PFSK-1 (cell line): ENCODE data around the gene ASXL2.

Experiments used
- POLR2AphosphoS5 ChIP-seq: IDR thresholded peaks from 2 replicates; pipeline ENCODE4 v1.6.1; 2012; ENCODE audit warnings: low read depth, mild to moderate bottlenecking, control low read depth, low read length, moderate library complexity
- TF ChIP-seq, protein P1 (sequence below), 2 experiments: IDR thresholded peaks; 2 replicates each; pipeline versions ENCODE4 v1.6.1 to v1.8.0; 2011 to 2012; ENCODE audit warnings: low read depth in 2 of 2, low read length in 2 of 2, control low read depth in 1 of 2, inconsistent platforms in 1 of 2, mild to moderate bottlenecking in 1 of 2, moderate library complexity in 1 of 2; ENCODE audit not compliant: insufficient read depth in 1 of 2

DNA sequence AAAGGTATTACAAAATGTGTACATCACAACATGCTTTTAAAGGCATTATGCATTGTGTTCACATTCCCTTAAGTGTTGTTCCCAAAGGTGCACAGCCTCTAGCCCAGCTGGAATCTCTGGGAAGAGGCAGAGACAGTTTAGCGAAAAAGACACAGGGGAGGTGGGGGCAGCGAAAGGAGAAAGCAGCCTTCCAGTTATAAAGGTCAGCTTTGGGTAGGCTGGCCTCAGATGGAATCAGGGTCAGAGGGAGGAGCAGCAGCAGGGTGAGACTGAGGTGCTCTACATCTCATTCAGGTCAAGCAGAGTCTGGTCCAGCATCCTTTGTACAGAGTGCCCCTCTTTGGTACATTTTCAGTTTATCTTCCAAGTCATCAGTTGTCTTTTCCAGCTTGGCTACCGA, 68.6 kb downstream of the ASXL2 start:
- TF ChIP-seq POLR2AphosphoS5, result no peak
- TF ChIP-seq, protein P1, sequence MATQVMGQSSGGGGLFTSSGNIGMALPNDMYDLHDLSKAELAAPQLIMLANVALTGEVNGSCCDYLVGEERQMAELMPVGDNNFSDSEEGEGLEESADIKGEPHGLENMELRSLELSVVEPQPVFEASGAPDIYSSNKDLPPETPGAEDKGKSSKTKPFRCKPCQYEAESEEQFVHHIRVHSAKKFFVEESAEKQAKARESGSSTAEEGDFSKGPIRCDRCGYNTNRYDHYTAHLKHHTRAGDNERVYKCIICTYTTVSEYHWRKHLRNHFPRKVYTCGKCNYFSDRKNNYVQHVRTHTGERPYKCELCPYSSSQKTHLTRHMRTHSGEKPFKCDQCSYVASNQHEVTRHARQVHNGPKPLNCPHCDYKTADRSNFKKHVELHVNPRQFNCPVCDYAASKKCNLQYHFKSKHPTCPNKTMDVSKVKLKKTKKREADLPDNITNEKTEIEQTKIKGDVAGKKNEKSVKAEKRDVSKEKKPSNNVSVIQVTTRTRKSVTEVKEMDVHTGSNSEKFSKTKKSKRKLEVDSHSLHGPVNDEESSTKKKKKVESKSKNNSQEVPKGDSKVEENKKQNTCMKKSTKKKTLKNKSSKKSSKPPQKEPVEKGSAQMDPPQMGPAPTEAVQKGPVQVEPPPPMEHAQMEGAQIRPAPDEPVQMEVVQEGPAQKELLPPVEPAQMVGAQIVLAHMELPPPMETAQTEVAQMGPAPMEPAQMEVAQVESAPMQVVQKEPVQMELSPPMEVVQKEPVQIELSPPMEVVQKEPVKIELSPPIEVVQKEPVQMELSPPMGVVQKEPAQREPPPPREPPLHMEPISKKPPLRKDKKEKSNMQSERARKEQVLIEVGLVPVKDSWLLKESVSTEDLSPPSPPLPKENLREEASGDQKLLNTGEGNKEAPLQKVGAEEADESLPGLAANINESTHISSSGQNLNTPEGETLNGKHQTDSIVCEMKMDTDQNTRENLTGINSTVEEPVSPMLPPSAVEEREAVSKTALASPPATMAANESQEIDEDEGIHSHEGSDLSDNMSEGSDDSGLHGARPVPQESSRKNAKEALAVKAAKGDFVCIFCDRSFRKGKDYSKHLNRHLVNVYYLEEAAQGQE (IDR thresholded peaks at IDR 0.05; ENCODE audit: insufficient read depth in 1 of 2, low read depth in 2 of 2, low read length in 2 of 2), result no peak
